ENCODE data around the gene FMN2. TPM values are rescaled to one million over a fixed set of nuclear protein-coding genes. Genes with fewer than 3 reads are reported as not detected.

FMN2 gene
- total RNA-seq, 3 donors from 2014 or later, result 0.96 to 30.4 (median 3.5) TPM

DNA sequence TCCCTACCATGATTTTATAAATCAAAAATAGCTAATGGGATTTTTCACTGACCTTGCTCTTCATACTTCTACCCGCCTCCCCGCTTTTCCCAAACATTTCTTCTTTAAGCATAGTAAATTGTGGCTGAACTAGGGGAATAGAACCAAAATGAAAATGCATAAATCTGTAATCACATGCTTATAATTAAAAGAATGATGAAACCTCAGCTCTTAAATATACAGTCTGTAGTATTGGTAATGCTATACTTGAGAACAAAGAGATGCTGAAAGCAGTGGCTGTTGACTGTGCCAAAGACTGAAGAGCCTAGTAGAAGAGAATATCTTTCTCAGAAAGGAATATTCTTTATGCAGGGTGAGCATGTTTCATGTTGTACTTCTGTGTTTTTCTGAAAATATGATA lies 271.1 kb downstream of the FMN2 start:
- ATAC-seq, result no peak
- no peak for DNase-seq
- intact Hi-C loops (cut with DNase I, micrococcal nuclease), result no loop called here
- H3K9me3 ChIP-seq, result no peaks in the 10 kb centered on the region
- H3K4me3 ChIP-seq, result no peak overlapping the region
- TF ChIP-seq, protein P1, sequence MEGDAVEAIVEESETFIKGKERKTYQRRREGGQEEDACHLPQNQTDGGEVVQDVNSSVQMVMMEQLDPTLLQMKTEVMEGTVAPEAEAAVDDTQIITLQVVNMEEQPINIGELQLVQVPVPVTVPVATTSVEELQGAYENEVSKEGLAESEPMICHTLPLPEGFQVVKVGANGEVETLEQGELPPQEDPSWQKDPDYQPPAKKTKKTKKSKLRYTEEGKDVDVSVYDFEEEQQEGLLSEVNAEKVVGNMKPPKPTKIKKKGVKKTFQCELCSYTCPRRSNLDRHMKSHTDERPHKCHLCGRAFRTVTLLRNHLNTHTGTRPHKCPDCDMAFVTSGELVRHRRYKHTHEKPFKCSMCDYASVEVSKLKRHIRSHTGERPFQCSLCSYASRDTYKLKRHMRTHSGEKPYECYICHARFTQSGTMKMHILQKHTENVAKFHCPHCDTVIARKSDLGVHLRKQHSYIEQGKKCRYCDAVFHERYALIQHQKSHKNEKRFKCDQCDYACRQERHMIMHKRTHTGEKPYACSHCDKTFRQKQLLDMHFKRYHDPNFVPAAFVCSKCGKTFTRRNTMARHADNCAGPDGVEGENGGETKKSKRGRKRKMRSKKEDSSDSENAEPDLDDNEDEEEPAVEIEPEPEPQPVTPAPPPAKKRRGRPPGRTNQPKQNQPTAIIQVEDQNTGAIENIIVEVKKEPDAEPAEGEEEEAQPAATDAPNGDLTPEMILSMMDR (IDR thresholded peaks at IDR 0.05), result no peak
- no peaks in the 10 kb centered on the region for H3K36me3 ChIP-seq (ENCODE audit: low read depth)
- no peaks in the 10 kb centered on the region for H3K4me1 ChIP-seq (ENCODE audit: low read depth)

DNA sequence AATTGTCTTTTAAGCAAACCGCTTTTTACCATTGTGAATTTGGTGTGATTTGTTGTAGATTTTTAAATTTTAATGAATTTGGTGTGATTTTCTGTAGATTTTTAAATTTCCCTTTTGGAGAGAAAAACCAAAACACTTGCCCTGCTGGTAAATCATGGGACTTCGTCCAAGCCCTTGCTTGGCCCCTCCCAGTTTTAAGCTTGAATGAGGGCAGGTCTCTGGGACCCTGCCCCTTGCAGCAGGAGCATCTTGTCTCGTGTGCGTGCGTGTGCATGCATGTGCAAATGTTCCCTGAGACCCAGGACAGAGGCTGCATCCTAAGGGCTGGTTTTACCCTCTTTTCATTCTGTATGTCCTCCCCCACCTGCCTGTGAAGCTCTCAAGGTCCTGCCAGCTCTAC lies 271.6 kb downstream of the FMN2 start:
- TF ChIP-seq, protein P1 (IDR thresholded peaks at IDR 0.05), result no peak
- H3K36me3 ChIP-seq (ENCODE audit: low read depth), result no peaks in the 10 kb centered on the region
- H3K9me3 ChIP-seq, result no peaks in the 10 kb centered on the region
- H3K4me1 ChIP-seq (ENCODE audit: low read depth), result no peaks in the 10 kb centered on the region
- no peak overlapping the region for H3K4me3 ChIP-seq
- DNase-seq, result no peak
- intact Hi-C loops (cut with DNase I, micrococcal nuclease), result no loop called here
- ATAC-seq, result no peak

DNA sequence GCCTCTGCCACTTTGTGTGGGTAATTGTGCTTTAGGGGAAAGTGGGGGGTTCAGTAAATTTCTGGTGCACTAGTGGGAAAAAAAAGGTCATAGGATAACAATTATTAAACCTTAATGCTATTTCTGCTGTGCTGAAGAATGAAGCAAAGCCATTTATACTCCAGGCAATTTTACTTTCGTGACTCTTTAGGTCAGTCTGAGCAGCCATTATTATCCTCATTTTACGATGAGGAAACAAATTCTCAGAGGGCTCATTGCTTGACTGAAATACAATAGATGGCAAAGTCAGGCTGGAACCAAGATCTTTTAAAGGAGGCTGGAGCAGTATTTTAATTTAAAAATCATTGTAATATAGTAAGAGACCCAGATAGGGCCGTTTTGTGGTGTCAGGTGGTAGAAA lies 272.2 kb downstream of the FMN2 start:
- DNase-seq (no peak), ATAC-seq (no peak)
- H3K4me1 ChIP-seq (ENCODE audit: low read depth), result no peaks in the 10 kb centered on the region
- H3K9me3 ChIP-seq, result no peaks in the 10 kb centered on the region
- no peak overlapping the region for H3K4me3 ChIP-seq
- intact Hi-C loops (cut with DNase I, micrococcal nuclease), result no loop called here
- TF ChIP-seq, protein P1 (IDR thresholded peaks at IDR 0.05), result no peak
- H3K36me3 ChIP-seq (ENCODE audit: low read depth), result no peaks in the 10 kb centered on the region

DNA sequence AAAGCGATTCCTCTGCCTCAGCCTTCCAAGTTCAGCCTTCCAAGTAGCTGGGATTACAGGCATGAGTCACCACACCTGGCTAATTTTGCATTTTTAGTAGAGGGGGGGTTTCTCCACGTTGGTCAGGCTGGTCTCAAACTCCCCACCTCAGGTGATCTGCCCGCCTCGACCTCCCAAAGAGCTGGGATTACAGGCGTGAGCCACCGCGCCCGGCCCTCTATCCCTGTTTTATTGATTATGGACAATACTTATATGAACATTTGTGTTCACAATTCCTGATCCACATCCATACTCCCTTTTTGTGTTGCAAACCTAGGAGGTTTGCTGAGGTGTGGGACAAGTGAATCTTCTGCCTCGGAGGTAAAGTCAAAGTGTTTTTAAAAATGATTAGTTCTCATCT lies 275.0 kb downstream of the FMN2 start:
- TF ChIP-seq, protein P1 (IDR thresholded peaks at IDR 0.05), result no peak
- Histone ChIP-seq H3K4me1 (ENCODE audit: low read depth) (no peaks in the 10 kb centered on the region), H3K4me3 (no peak overlapping the region), H3K36me3 (ENCODE audit: low read depth) (no peaks in the 10 kb centered on the region), H3K9me3 (no peaks in the 10 kb centered on the region)
- intact Hi-C loops (cut with DNase I, micrococcal nuclease), result no loop called here
- DNase-seq (no peak), ATAC-seq (no peak)

DNA sequence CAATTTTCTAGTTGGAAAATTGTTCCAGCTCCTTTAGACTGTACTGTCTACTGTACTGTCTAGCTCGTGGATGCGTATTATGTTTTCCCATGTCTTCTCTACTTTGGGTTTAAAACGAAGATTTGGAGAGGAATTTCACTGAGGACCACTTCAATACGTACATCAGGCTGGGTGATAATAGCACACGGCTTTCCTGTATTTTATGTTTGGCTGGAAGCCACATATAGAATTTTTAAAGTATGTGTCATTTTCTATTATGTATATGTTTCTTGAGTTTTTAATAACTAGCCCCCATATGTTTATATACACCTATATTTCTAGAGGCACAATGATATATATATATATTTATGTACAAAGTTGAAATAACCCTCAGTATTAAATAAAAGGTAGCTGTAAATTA lies 293.9 kb downstream of the FMN2 start:
- H3K9me3 ChIP-seq, result peaks cover 14% of the 10 kb centered on the region
- no peaks in the 10 kb centered on the region for H3K36me3 ChIP-seq (ENCODE audit: low read depth)
- no peak for ATAC-seq
- H3K4me1 ChIP-seq (ENCODE audit: low read depth), result no peaks in the 10 kb centered on the region
- DNase-seq, result no peak
- no peak overlapping the region for H3K4me3 ChIP-seq
- TF ChIP-seq, protein P1 (IDR thresholded peaks at IDR 0.05), result no peak
- intact Hi-C loops (cut with DNase I, micrococcal nuclease), result no loop called here
